OCI-LY7 (cell line): ENCODE measurements around the gene MYL11. TPM values are rescaled to one million over a fixed set of nuclear protein-coding genes. Genes with fewer than 3 reads are reported as not detected.
"Not testable (repeated sequence)": the region's sequence is repeated elsewhere in the genome, so short reads cannot be mapped to it uniquely, and the experiment has no call there.

ENCODE experiments used
- BruUV-seq: library from RNA; stranded (reverse); fragments of 400-500 nt; replicated peaks from 2 replicates; lab custom pipeline; 2021; lab: Mats Ljungman, UMichigan
- CTCF ChIA-PET: fragments of 300-600 bp; sonication (Branson Sonifier 250); formaldehyde crosslinking; loops from one replicate; lab custom pipeline; 2022; ENCODE audit warnings: antibody characterized with exemption; ENCODE audit not compliant: unreplicated experiment; lab: Charles Lee
- POLR2A ChIA-PET: fragments of 300-600 bp; sonication (Branson Sonifier 250); formaldehyde crosslinking; loops from one replicate; lab custom pipeline; 2022; ENCODE audit warnings: antibody characterized with exemption; lab: Charles Lee
- DNase-seq: peaks from one replicate; pipeline ENCODE4 v3.0.0-alpha.2; 2015; ENCODE audit warnings: low spot score
- H2AFZ ChIP-seq: fragments of 200-600 bp; sonication (generic), shearing (Covaris generic); 2 replicates; pipeline ENCODE4 v1.6.1; 2014; ENCODE audit warnings: mild to moderate bottlenecking, antibody characterized with exemption, low read length, moderate library complexity
- H3K27ac ChIP-seq: fragments of 200-600 bp; sonication (generic); 2 replicates; pipeline ENCODE4 v1.5.1; 2014; ENCODE audit warnings: mixed run types, low read depth, mild to moderate bottlenecking, moderate library complexity, low read length, inconsistent platforms; ENCODE audit not compliant: poor library complexity, severe bottlenecking
- H3K36me3 ChIP-seq: fragments of 200-600 bp; sonication (generic); 2 replicates; pipeline ENCODE4 v1.6.1; 2014; ENCODE audit warnings: mild to moderate bottlenecking, antibody characterized with exemption, low read length, moderate library complexity, mixed read lengths; ENCODE audit not compliant: insufficient read depth
- H3K4me1 ChIP-seq: fragments of 200-600 bp; sonication (generic); 2 replicates; pipeline ENCODE4 v1.5.1; 2014; ENCODE audit warnings: mild to moderate bottlenecking, low read length; ENCODE audit not compliant: insufficient read depth, poor library complexity, severe bottlenecking
- H3K4me2 ChIP-seq: fragments of 200-600 bp; sonication (generic); 2 replicates; pipeline ENCODE4 v1.6.1; 2014; ENCODE audit warnings: mild to moderate bottlenecking, low read length
- H3K4me3 ChIP-seq: fragments of 200-600 bp; sonication (generic); 2 replicates; pipeline ENCODE4 v1.5.1; 2014; ENCODE audit warnings: mild to moderate bottlenecking, low read depth, low read length; ENCODE audit not compliant: poor library complexity, severe bottlenecking
- H3K79me2 ChIP-seq: fragments of 200-600 bp; sonication (generic); 2 replicates; pipeline ENCODE4 v1.6.1; 2016; ENCODE audit warnings: low read depth, mild to moderate bottlenecking, low read length, moderate library complexity, mixed read lengths; ENCODE audit not compliant: insufficient read depth
- H3K9me2 ChIP-seq: fragments of 200-600 bp; sonication (generic); 2 replicates; pipeline ENCODE4 v1.6.1; 2016; ENCODE audit warnings: mild to moderate bottlenecking, low read length, mixed read lengths; ENCODE audit not compliant: insufficient read depth
- H3K9me3 ChIP-seq: fragments of 200-600 bp; sonication (generic); 2 replicates; pipeline ENCODE4 v1.6.1; 2014; ENCODE audit warnings: mild to moderate bottlenecking, mixed run types, low read length, mixed read lengths
- H4K20me1 ChIP-seq: fragments of 200-600 bp; sonication (generic); 2 replicates; pipeline ENCODE4 v1.6.1; 2014; ENCODE audit warnings: mild to moderate bottlenecking, antibody characterized with exemption, low read length, moderate library complexity, mixed read lengths; ENCODE audit not compliant: insufficient read depth
- CTCF ChIP-seq: fragments of 200-600 bp; sonication (generic); conservative IDR thresholded peaks from 2 replicates; pipeline ENCODE4 v1.5.1; 2014; ENCODE audit warnings: mild to moderate bottlenecking, antibody characterized with exemption, low read length, moderate library complexity, mixed read lengths
- EZH2phosphoT487 ChIP-seq: fragments of 200-600 bp; sonication (generic); IDR thresholded peaks from 2 replicates; pipeline ENCODE4 v1.6.1; 2018; ENCODE audit warnings: low read depth, borderline replicate concordance, mild to moderate bottlenecking, mixed run types, antibody characterized with exemption, low read length, moderate library complexity, mixed read lengths
- intact Hi-C: fragments of 100-400 bp; cut with micrococcal nuclease; formaldehyde crosslinking; loops from one replicate; pipeline ENCODE4 v1.10.0; 2022; ENCODE audit not compliant: unreplicated experiment
- total RNA-seq, 2 experiments: library from RNA; depleted of rRNA in 1 of 2; stranded (reverse); fragments of >200 nt in 1 of 2; shearing (Covaris generic) in 1 of 2; gene quantifications; 2 replicates each; pipeline ENCODE4 v1.2.3, GENCODE V29; 2014 to 2022

Gene MYL11
- total RNA-seq, 2 experiments from 2014 or later = 3.2 to 3.9 TPM

GRCh38 chr16:30340621-30341020 lies 34.0 kb upstream of the MYL11 start:
- no peak for DNase-seq
- Histone ChIP-seq H3K79me2 (peaks cover 61% of the 10 kb centered on the region), H3K9me2 (no peaks in the 10 kb centered on the region), H3K4me2 (peak overlapping the region; percentile 90), H3K9me3 (no peaks in the 10 kb centered on the region), H3K4me1 (peaks cover 33% of the 10 kb centered on the region), H3K36me3 (peaks cover 49% of the 10 kb centered on the region), H2AFZ (no peak overlapping the region), H3K4me3 (peak overlapping the region; percentile 42), H3K27ac (no peak overlapping the region), H4K20me1 (no peaks in the 10 kb centered on the region)
- intact Hi-C loops = no loop called here
- no TSS peak for BruUV-seq
- TF ChIP-seq EZH2phosphoT487 (no peak), CTCF (no peak)
- ChIA-PET CTCF (no interaction called here), POLR2A (interaction anchor here (3.4 kb wide), 1 partner anchor 14 kb away, joined by 18 read pairs; the partner anchor contains the start of gene CD2BP2)

- peaks cover 40% of the 10 kb centered on the region for H3K36me3 ChIP-seq
- not testable (repeated sequence) for H3K9me3 ChIP-seq, H4K20me1 ChIP-seq, H2AFZ ChIP-seq, H3K9me2 ChIP-seq
- CTCF ChIA-PET = interaction anchor here (1.0 to 1.5 kb wide), 4 partner anchors 8 to 29 kb away, joined by 3 to 6 read pairs (median 4); no protein-coding TSS in a partner anchor
- peak overlapping the region; percentile 92 for H3K27ac ChIP-seq
- intact Hi-C loops = loop anchor here (1.0 to 2.0 kb wide), 2 partner anchors 29 to 67 kb away; partner anchors contain the start of gene TBC1D10B
- H3K4me3 ChIP-seq = peak overlapping the region; percentile 82
- H3K4me1 ChIP-seq = peaks cover 38% of the 10 kb centered on the region
- POLR2A ChIA-PET = interaction anchor here (0.6 to 3.4 kb wide), 5 partner anchors 12 to 215 kb away, joined by 3 to 18 read pairs (median 6); partner anchors contain the start of genes CD2BP2, SEPTIN1 and TBC1D10B
- H3K79me2 ChIP-seq = peaks cover 61% of the 10 kb centered on the region
- peak overlapping the region; percentile 90 for H3K4me2 ChIP-seq
- TSS peak; percentile 36 for BruUV-seq
- peak; percentile 59 for DNase-seq
- peak; percentile 68 for TF ChIP-seq CTCF
Observed at GRCh38 chr16:30341971-30342370, 32.6 kb upstream of the MYL11 start.
